K562 (cell line): ENCODE data around the gene PMM1. TPM values are rescaled to one million over a fixed set of nuclear protein-coding genes. Genes with fewer than 3 reads are reported as not detected.

Experiments
- CC2D1A ChIP-seq: fragments of 450-650 bp; IDR thresholded peaks from 2 replicates; pipeline ENCODE4 v1.6.1; 2017; ENCODE audit warnings: mild to moderate bottlenecking
- CREM ChIP-seq: IDR thresholded peaks from 2 replicates; pipeline ENCODE4 v1.6.1; 2014; ENCODE audit warnings: antibody characterized with exemption, low read depth
- GATAD2A ChIP-seq: fragments of 450-650 bp; IDR thresholded peaks from 2 replicates; pipeline ENCODE4 v1.6.1; 2017
- ILK ChIP-seq: fragments of 450-650 bp; IDR thresholded peaks from 2 replicates; pipeline ENCODE4 v1.6.1; 2016; ENCODE audit warnings: missing genetic modification characterization, low read depth, mild to moderate bottlenecking, missing compliant biosample characterization, moderate library complexity, borderline replicate concordance
- KDM4B ChIP-seq, 2 experiments: fragments of 450-650 bp in 1 of 2; sonication (generic) in 1 of 2; IDR thresholded peaks; 2 replicates each; pipeline ENCODE4 v1.6.1; 2016 to 2017; ENCODE audit warnings: borderline replicate concordance in 2 of 2, antibody characterized with exemption in 1 of 2, low read depth in 1 of 2, mild to moderate bottlenecking in 1 of 2
- NR1H2 ChIP-seq: sonication (generic); formaldehyde crosslinking; IDR thresholded peaks from 2 replicates; pipeline ENCODE4 v1.4.0; 2020; ENCODE audit warnings: mild to moderate bottlenecking, missing genetic modification reagents
- RNF2 ChIP-seq: sonication (generic); IDR thresholded peaks from 2 replicates; pipeline ENCODE4 v1.6.1; 2016
- polyA plus RNA-seq, 8 experiments: library from polyadenylated mRNA; depleted of rRNA in 4 of 8; stranded (reverse) in 5 of 8; unstranded in 3 of 8; fragments of >200 nt; fragmentation: Nextera tagmentation in 2 of 8; fragmentation: Illumina TruSeq in 1 of 8; extraction: Ambion mirVana in 2 of 8; extraction: Trizol in 1 of 8; gene quantifications; 2 replicates each; pipeline versions ENCODE4 v1.2.1 to v1.2.3, GENCODE V29; 2011 to 2014; ENCODE audit warnings: inconsistent platforms in 1 of 8, missing spikeins in 1 of 8
- total RNA-seq, 7 experiments: library from RNA; depleted of rRNA in 6 of 7; stranded (reverse); fragments of >200 nt in 6 of 7; fragmentation: Illumina TruSeq in 2 of 7; extraction: Trizol in 2 of 7; gene quantifications; 2 replicates each; pipeline versions ENCODE4 v1.2.1 to v1.2.3, GENCODE V29; 2011 to 2021; ENCODE audit warnings: low replicate concordance in 1 of 7
- TF ChIP-seq, protein P1 (sequence below): fragments of 250-450 bp; sonication (Bioruptor Pico); IDR thresholded peaks from 2 replicates; pipeline ENCODE4 v1.8.0; 2022; ENCODE audit warnings: inconsistent platforms
- TF ChIP-seq, protein P2 (sequence below): sonication (generic); formaldehyde crosslinking; IDR thresholded peaks from 2 replicates; pipeline ENCODE4 v1.8.0; 2022; ENCODE audit warnings: missing genetic modification reagents, mild to moderate bottlenecking, moderate library complexity, borderline replicate concordance
- TF ChIP-seq, protein P3 (sequence below): fragments of 250-450 bp; sonication (Bioruptor Pico); IDR thresholded peaks from 2 replicates; pipeline ENCODE4 v1.4.0; 2020; ENCODE audit warnings: mild to moderate bottlenecking
- TF ChIP-seq, protein P4 (sequence below): fragments of 250-450 bp; sonication (Bioruptor Pico); IDR thresholded peaks from 2 replicates; pipeline ENCODE4 v1.4.0; 2020; ENCODE audit warnings: mild to moderate bottlenecking, moderate library complexity
- TF ChIP-seq, protein P5 (sequence below), 2 experiments: IDR thresholded peaks; 2 replicates each; pipeline ENCODE4 v1.6.1; 2012; ENCODE audit warnings: improper control_type of control experiment in 2 of 2, low read depth in 2 of 2, low read length in 2 of 2, borderline replicate concordance in 1 of 2
- TF ChIP-seq, protein P6 (sequence below), 2 experiments: fragments of 450-650 bp in 1 of 2; IDR thresholded peaks; 2 replicates each; pipeline ENCODE4 v1.6.1; 2011 to 2017; ENCODE audit warnings: low read depth in 2 of 2, antibody characterized with exemption in 1 of 2, borderline replicate concordance in 1 of 2, low read length in 1 of 2, mild to moderate bottlenecking in 1 of 2, mixed read lengths in 1 of 2; ENCODE audit not compliant: control insufficient read depth in 1 of 2

Gene PMM1
- total and polyA plus RNA-seq, 9 of the 15 experiments (the other 6 are each of a cell fraction or from before 2014, with no cell fraction given): 10.2 to 31.7 (median 20.3) TPM

DNA sequence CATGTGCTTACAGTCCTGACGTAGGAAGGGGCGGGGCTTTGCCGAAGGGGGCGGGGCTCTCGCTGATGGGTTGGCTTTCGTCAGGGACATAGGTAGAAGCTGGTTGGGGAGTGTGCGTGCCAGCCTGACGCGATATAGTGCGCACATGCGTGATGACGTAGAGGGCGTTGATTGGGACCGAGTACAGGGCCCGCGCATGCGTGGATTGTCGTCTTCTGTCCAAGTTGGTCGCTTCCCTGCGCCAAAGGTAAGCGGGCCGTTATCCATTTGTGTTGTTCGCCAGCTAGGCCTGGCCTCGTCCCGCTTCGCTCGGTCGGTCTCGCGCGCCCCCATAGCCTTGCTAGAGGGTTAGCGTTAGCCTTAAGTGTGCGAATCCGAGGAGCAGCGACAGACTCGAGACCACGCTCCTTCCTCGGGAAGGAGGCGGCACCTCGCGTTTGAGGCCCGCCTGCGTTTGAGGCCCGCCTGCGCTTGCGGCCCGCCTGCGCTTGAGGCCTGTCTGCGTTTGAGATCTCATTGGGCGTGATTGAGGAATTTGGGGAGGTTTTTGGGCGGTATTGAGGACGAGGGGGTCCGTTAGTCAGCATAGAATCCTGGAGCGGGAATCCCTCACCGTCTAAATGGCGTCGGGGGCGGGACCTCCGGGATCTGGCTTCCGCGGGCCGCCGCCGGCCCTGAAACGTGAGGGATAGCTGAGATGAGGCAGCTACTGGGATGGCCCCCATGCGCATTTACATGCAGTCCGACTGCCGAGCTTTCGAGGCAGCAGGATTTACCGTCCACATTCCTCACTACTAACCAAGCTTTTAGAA, 31.7 kb upstream of the PMM1 start, which contains the start of gene XRCC6 (continued):
- TF ChIP-seq, protein P1, sequence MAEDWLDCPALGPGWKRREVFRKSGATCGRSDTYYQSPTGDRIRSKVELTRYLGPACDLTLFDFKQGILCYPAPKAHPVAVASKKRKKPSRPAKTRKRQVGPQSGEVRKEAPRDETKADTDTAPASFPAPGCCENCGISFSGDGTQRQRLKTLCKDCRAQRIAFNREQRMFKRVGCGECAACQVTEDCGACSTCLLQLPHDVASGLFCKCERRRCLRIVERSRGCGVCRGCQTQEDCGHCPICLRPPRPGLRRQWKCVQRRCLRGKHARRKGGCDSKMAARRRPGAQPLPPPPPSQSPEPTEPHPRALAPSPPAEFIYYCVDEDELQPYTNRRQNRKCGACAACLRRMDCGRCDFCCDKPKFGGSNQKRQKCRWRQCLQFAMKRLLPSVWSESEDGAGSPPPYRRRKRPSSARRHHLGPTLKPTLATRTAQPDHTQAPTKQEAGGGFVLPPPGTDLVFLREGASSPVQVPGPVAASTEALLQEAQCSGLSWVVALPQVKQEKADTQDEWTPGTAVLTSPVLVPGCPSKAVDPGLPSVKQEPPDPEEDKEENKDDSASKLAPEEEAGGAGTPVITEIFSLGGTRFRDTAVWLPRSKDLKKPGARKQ (CRISPR knock-in tag): no peak
- TF ChIP-seq, protein P2, sequence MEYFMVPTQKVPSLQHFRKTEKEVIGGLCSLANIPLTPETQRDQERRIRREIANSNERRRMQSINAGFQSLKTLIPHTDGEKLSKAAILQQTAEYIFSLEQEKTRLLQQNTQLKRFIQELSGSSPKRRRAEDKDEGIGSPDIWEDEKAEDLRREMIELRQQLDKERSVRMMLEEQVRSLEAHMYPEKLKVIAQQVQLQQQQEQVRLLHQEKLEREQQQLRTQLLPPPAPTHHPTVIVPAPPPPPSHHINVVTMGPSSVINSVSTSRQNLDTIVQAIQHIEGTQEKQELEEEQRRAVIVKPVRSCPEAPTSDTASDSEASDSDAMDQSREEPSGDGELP (CRISPR knock-in tag): peak; percentile 40; the same call in 1 of the 2 replicates
- TF ChIP-seq, protein P3, sequence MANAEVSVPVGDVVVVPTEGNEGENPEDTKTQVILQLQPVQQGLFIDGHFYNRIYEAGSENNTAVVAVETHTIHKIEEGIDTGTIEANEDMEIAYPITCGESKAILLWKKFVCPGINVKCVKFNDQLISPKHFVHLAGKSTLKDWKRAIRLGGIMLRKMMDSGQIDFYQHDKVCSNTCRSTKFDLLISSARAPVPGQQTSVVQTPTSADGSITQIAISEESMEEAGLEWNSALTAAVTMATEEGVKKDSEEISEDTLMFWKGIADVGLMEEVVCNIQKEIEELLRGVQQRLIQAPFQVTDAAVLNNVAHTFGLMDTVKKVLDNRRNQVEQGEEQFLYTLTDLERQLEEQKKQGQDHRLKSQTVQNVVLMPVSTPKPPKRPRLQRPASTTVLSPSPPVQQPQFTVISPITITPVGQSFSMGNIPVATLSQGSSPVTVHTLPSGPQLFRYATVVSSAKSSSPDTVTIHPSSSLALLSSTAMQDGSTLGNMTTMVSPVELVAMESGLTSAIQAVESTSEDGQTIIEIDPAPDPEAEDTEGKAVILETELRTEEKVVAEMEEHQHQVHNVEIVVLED (CRISPR knock-in tag): peak; percentile 92
- 0 out of 4 replicates have a peak, but pooled peaks of 1 of the 2 experiments have one; percentile 53 for TF ChIP-seq KDM4B (IDR thresholded peaks at IDR 0.05; ENCODE audit: borderline replicate concordance in 2 of 2, low read depth in 1 of 2)
- peak; percentile 95 for TF ChIP-seq CREM
- 0 out of 2 replicates have a peak, but pooled peaks have one; percentile 45 for TF ChIP-seq RNF2
- TF ChIP-seq, protein P4, sequence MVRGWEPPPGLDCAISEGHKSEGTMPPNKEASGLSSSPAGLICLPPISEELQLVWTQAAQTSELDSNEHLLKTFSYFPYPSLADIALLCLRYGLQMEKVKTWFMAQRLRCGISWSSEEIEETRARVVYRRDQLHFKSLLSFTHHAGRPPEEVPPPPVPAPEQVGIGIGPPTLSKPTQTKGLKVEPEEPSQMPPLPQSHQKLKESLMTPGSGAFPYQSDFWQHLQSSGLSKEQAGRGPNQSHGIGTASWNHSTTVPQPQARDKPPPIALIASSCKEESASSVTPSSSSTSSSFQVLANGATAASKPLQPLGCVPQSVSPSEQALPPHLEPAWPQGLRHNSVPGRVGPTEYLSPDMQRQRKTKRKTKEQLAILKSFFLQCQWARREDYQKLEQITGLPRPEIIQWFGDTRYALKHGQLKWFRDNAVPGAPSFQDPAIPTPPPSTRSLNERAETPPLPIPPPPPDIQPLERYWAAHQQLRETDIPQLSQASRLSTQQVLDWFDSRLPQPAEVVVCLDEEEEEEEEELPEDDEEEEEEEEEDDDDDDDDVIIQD (CRISPR knock-in tag): no peak
- TF ChIP-seq NR1H2: no peak
- TF ChIP-seq, protein P5, sequence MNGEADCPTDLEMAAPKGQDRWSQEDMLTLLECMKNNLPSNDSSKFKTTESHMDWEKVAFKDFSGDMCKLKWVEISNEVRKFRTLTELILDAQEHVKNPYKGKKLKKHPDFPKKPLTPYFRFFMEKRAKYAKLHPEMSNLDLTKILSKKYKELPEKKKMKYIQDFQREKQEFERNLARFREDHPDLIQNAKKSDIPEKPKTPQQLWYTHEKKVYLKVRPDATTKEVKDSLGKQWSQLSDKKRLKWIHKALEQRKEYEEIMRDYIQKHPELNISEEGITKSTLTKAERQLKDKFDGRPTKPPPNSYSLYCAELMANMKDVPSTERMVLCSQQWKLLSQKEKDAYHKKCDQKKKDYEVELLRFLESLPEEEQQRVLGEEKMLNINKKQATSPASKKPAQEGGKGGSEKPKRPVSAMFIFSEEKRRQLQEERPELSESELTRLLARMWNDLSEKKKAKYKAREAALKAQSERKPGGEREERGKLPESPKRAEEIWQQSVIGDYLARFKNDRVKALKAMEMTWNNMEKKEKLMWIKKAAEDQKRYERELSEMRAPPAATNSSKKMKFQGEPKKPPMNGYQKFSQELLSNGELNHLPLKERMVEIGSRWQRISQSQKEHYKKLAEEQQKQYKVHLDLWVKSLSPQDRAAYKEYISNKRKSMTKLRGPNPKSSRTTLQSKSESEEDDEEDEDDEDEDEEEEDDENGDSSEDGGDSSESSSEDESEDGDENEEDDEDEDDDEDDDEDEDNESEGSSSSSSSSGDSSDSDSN (IDR thresholded peaks at IDR 0.05; ENCODE audit: borderline replicate concordance in 1 of 2, low read depth in 2 of 2, low read length in 2 of 2): no peak
- TF ChIP-seq CC2D1A: no peak
- TF ChIP-seq, protein P6, sequence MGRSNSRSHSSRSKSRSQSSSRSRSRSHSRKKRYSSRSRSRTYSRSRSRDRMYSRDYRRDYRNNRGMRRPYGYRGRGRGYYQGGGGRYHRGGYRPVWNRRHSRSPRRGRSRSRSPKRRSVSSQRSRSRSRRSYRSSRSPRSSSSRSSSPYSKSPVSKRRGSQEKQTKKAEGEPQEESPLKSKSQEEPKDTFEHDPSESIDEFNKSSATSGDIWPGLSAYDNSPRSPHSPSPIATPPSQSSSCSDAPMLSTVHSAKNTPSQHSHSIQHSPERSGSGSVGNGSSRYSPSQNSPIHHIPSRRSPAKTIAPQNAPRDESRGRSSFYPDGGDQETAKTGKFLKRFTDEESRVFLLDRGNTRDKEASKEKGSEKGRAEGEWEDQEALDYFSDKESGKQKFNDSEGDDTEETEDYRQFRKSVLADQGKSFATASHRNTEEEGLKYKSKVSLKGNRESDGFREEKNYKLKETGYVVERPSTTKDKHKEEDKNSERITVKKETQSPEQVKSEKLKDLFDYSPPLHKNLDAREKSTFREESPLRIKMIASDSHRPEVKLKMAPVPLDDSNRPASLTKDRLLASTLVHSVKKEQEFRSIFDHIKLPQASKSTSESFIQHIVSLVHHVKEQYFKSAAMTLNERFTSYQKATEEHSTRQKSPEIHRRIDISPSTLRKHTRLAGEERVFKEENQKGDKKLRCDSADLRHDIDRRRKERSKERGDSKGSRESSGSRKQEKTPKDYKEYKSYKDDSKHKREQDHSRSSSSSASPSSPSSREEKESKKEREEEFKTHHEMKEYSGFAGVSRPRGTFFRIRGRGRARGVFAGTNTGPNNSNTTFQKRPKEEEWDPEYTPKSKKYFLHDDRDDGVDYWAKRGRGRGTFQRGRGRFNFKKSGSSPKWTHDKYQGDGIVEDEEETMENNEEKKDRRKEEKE (IDR thresholded peaks at IDR 0.05; ENCODE audit: borderline replicate concordance in 1 of 2, control insufficient read depth in 1 of 2, low read depth in 2 of 2, low read length in 1 of 2): no peak
- no peak for TF ChIP-seq GATAD2A
- TF ChIP-seq ILK (tag): no peak
